GM19324 (cell line): ENCODE measurements around the gene RANGRF.

ENCODE experiments used
- ATAC-seq: cut with Tn5 transposase; IDR thresholded peaks from one replicate; pipeline ENCODE4 v1.9.1; 2021; ENCODE audit warnings: mild to moderate bottlenecking, moderate library complexity; ENCODE audit not compliant: unreplicated experiment, low FRiP score

RANGRF gene

DNA sequence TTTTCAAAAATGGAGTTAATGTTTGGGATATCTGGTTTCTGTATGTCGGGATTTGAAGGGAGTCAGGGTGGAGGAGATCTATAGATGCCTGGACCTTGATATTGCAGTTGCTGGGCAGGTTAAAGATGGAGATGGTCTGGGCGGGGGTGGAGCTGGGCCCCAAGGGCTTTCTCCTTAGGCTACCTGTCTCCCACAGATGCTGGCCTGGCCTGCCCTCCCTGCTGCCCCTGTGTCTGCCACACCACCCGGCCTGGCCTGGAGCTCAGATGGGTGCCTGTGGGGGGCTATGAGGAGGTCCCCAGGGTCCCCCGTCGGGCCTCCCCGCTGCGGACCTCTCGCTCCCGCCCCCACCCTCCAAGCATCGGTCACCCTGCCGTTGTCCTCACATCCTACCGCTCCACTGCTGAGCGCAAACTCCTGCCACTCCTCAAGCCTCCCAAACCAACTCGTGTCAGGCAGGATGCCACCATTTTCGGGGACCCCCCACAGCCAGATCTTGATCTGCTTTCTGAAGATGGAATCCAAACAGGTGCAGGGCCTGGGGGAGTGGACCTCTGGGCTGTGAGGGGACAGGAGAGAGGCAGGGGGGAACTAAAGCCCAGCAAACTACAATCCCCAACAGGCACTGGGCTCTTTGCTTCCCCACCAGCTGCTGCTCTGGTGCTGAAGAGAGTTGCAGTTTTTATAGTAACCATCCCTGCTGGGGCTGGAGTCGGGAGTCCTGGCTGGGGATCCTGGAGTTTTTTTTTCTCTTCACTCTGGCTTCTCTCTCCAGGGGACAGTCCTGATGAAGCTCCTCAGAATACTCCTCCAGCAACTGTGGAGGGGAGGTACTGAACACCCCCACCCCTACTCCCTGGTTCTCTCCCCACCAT, 24.5 kb downstream of the RANGRF start:
- no peak for ATAC-seq

- ATAC-seq = no peak
Measured at GRCh38 chr17:8314797-8315763, 26.6 kb downstream of the RANGRF start.

- ATAC-seq = no peak
Measured at GRCh38 chr17:8315764-8316217, 27.3 kb downstream of the RANGRF start.

DNA sequence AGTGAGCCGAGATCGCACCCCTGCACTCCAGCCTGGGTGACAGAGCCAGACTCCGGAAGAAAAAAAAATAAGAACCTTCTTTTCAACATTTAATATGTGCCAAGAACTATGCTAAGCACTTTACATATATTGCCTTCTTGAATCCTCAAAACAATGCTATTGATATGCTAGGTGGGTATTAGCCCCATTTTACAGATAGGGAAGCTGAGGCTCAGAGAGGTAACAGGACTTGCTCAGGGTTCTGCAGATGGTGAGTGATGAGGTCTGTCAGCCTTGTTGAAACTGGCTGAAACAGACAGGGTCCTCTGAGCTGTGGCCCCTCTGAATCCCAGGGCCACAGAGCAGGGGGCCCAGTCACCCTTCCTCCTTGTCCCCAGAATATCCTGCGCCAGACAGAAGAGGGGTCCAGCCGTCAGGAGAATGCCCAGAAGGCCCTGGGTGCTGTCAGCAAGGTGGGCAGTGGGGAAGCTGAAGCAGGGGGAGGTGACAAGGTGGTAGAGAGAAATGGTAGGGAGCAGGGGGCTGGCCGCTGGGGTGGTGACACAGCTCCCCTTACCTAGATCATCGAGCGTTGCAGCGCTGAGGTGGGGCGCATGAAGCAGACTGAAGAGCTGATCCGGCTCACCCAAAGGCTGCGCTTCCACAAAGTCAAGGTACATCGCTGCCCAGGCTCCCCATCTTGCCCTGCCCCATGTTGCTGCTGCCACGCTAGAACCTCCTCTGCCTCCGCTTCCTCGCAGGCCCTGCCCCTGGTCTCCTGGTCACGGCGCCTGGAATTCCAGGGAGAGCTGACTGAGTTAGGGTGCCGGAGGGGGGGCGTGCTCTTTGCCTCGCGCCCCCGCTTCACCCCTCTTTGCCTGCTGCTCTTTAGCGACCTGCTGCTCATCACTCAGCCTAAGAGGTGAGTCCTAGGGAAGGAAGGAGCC, 29.8 kb downstream of the RANGRF start:
- ATAC-seq = no peak

- ATAC-seq = no peak
Measured at GRCh38 chr17:8320262-8320661, 31.8 kb downstream of the RANGRF start.

DNA sequence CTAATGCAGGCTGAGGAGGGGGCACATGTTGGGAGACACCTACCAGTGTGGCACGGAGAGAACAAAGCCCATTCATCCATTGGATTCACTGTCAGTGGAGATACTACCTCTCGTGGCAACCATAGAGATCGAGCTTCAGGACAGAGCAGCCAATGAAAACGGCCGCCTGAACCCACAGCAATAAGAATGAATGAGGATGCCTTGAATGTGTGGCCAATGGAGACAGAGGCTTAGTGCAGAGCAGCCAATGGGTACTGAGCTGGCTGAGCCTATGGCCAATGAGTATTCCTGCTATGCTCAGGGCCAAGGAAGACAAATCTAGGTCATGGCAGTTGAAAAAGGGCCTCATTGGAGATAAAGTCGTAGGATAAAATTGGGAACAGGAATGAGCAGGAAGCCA, 32.5 kb downstream of the RANGRF start:
- no peak for ATAC-seq

GRCh38 chr17:8322061-8322460, 33.6 kb downstream of the RANGRF start:
- no peak for ATAC-seq

GRCh38 chr17:8324132-8324531, 35.7 kb downstream of the RANGRF start:
- no peak for ATAC-seq

- no peak for ATAC-seq
Measured at GRCh38 chr17:8324923-8325322, 36.5 kb downstream of the RANGRF start.

DNA sequence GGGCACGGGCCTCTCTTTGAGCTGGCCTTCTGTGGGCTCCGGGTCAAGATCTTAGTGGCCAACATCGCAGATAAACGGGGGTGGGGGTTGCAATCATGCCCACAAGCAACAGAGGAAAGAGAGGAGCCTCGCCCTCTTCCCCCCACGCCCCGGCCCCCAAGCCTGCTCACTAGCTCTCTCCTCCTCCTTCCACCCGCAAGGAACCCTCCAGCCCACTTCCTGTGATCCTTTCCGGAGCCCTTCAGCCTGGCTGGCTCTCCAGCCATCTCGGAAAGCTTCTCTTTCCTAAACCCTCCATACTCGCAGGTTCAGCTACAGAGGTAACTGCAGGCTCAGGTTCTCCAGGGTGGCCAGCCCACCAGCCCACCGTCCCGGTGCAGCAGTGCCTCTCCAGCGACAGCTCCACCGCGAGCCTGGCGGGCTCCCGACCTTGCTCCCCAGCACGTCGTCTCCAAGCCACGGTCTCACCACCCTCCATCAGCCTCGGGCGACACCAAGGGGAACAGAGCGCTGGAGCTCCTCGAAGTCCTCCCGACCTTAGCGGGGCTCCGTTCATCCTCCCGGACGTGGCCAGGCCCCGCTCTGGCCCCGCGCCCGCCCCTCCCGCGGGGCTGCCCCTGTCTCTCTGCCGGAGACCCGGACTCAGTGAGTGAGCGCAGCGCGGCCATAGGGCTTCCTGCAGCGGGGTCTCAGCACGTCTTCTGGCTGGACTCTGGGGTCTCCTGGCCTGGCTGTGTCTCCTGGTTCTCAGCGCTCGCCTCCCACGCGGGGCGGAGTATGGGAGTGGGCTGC, 38.2 kb downstream of the RANGRF start:
- no peak for ATAC-seq

GRCh38 chr17:8327303-8327649, 38.8 kb downstream of the RANGRF start:
- ATAC-seq = no peak

DNA sequence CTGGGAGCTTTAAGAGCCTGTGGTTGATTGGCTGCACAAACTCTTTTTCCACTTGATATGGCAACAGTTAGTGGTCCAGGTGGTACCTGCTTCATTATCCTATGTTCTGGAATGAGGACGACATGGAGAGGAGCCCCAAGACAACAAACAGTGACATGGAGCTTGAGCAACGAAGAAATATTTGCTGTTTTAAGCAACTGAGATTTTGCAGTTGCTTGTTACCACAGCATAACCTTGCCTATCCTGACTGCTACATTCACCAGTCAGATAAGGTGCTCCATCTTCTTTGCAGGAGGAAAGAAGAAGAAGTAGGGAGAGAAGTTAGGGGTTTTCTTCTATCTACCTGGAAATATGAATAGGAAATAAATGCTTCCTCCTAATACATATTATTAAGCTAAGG, 43.7 kb downstream of the RANGRF start:
- ATAC-seq = no peak

- no peak for ATAC-seq
Measured at GRCh38 chr17:8332688-8333087, 44.2 kb downstream of the RANGRF start.

- ATAC-seq = no peak
Measured at GRCh38 chr17:8333281-8333680, 44.8 kb downstream of the RANGRF start.

GRCh38 chr17:8337802-8338752, 49.6 kb downstream of the RANGRF start:
- no peak for ATAC-seq

DNA sequence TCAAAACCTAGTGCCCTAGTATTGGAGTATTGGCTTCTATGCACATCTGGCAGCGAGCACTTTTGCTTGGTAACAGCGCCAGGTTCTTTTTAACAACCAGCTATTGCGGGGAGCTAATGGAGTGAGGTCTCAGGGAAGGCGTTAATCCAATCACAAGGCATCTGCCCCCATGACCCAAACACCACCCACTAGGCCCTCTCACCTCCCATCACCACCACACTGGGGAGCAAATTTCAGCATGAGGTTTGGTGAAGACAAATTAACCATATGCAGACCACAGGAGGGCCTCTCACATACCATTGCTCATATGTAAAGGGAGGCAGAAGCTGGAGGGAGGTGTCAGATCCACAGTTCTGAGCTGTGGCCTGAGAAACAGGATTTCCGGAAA, 50.3 kb downstream of the RANGRF start:
- no peak for ATAC-seq

- no peak for ATAC-seq
Measured at GRCh38 chr17:8339540-8339939, 51.1 kb downstream of the RANGRF start, which contains the start of gene ODF4. TSS of gene ODF4 (plus strand) at chr17:8339840. CDS start at chr17:8340052, 212 bp downstream.
